ENCODE measurements around the gene USE1. TPM values are rescaled to one million over a fixed set of nuclear protein-coding genes. Genes with fewer than 3 reads are reported as not detected.

The USE1 gene
- total RNA-seq, 1 donor from 2014 or later, result 14.9 TPM

DNA sequence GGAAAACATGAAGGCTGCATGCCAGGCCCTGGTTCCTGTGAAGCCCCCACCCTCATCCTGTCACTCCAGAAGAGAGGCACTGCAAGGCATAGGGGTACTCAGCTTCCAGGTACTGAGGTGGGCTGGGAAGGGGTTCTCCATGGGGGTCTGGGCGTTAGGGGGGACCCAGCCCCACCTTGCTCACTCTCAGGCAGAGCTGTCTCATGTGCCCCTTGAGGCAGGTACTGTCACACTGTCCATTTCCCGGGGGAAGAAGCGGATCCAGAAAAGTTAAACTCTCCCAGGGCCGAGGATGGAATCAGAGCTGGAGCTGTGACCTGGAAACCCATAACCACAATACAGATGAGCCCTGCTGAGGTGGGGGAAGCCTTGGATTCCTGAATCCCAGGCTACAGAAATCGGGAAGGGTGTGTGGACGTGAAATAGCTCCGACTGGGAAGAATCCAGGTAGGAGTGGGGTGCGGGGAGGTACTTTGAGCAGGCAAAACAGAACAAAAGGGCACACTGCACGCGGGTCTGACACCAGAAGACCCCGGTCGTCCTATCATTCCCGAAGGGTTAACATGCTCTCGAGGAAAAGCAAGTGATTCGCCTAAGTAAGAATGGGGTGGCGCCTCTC is 540 bp upstream of the USE1 start:
- H3K36me3 ChIP-seq (ENCODE audit: control insufficient read depth, insufficient read depth, low read length), result peaks cover 4% of the 10 kb centered on the region
- TF ChIP-seq CTCF (IDR thresholded peaks at IDR 0.05; ENCODE audit: insufficient read depth, low read length, poor library complexity, severe bottlenecking), result no peak
- DNase-seq (ENCODE audit: low read depth), result no peak
- no peaks in the 10 kb centered on the region for H3K27me3 ChIP-seq (ENCODE audit: control insufficient read depth, insufficient read depth, low read length)
- H3K4me3 ChIP-seq (ENCODE audit: low read depth, low read length), result peak overlapping the region; percentile 83

DNA sequence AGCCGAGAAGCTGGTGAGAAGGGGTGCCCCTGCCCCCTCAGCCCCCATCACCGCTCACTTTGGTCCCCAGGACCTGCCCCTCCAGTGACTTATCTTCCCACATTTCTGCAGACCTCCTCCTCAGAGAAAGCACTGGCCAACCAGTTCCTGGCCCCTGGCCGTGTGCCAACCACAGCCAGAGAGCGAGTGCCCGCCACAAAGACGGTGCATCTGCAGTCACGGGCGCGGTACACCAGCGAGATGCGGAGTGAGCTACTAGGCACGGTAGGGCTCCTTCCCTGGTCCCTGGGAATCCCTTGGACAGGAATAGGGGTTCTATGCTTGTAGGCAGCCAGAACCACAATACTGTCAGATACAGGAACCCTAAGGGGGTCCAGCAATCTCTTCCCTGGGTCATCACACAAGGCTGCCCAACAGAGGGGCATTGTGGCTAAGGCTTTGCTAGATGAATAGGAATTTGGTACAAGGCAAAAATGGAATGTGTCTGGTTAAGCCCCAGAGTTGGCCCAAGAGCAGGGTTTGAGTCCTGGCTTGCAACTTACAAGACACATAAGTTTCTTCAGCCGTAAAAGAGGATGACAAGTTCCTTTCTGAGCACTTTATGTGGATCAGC is 1.0 kb downstream of the USE1 start:
- TF ChIP-seq CTCF (IDR thresholded peaks at IDR 0.05; ENCODE audit: insufficient read depth, low read length, poor library complexity, severe bottlenecking), result no peak
- Histone ChIP-seq H3K4me3 (ENCODE audit: low read depth, low read length) (peak overlapping the region; percentile 83), H3K36me3 (ENCODE audit: control insufficient read depth, insufficient read depth, low read length) (peaks cover 4% of the 10 kb centered on the region), H3K27me3 (ENCODE audit: control insufficient read depth, insufficient read depth, low read length) (no peaks in the 10 kb centered on the region)
- no peak for DNase-seq (ENCODE audit: low read depth)

- no peaks in the 10 kb centered on the region for H3K27me3 ChIP-seq (ENCODE audit: control insufficient read depth, insufficient read depth, low read length)
- no peak for DNase-seq (ENCODE audit: low read depth)
- no peak overlapping the region for H3K4me3 ChIP-seq (ENCODE audit: low read depth, low read length)
- no peak for TF ChIP-seq CTCF (IDR thresholded peaks at IDR 0.05; ENCODE audit: insufficient read depth, low read length, poor library complexity, severe bottlenecking)
- peaks cover 2% of the 10 kb centered on the region for H3K36me3 ChIP-seq (ENCODE audit: control insufficient read depth, insufficient read depth, low read length)
Measured at GRCh38 chr19:17219286-17219685, 4.1 kb downstream of the USE1 start.

DNA sequence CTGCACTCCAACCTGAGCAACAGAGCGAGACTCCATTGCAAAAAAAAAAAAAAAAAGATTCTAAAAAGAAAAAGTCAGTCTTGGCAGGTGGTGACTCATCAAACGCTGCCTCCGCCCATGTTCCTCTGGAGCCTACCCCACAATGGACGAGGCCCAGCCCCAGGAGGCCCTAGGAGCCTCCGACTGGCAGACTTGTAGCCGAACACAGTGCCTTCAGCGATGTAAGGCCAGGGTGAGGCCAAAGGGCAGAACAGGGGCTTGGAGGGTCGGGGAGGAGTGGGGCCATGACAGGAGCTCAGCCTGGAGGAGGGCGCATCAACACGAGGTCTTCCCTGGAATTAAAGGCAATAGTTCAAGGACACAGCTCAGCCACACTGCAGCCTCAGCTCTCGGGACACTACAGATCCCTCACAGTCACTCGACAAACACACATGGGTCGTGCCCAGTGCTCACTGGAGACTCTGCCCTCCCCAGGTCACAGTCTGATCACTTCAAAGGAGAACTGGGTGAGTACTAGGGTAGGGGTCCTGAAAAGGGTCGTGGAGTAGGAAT is 5.1 kb downstream of the USE1 start:
- Histone ChIP-seq H3K36me3 (ENCODE audit: control insufficient read depth, insufficient read depth, low read length) (peaks cover 2% of the 10 kb centered on the region), H3K4me3 (ENCODE audit: low read depth, low read length) (no peak overlapping the region), H3K27me3 (ENCODE audit: control insufficient read depth, insufficient read depth, low read length) (no peaks in the 10 kb centered on the region)
- no peak for TF ChIP-seq CTCF (IDR thresholded peaks at IDR 0.05; ENCODE audit: insufficient read depth, low read length, poor library complexity, severe bottlenecking)
- DNase-seq (ENCODE audit: low read depth), result no peak

- TF ChIP-seq CTCF (IDR thresholded peaks at IDR 0.05; ENCODE audit: insufficient read depth, low read length, poor library complexity, severe bottlenecking), result no peak
- no peak overlapping the region for H3K4me3 ChIP-seq (ENCODE audit: low read depth, low read length)
Measured at GRCh38 chr19:17225053-17225452, 9.9 kb downstream of the USE1 start.

More at GRCh38 chr19:17225053-17225452, 9.9 kb downstream of the USE1 start:
- Histone ChIP-seq H3K27me3 (ENCODE audit: control insufficient read depth, insufficient read depth, low read length) (no peaks in the 10 kb centered on the region), H3K36me3 (ENCODE audit: control insufficient read depth, insufficient read depth, low read length) (peaks cover 2% of the 10 kb centered on the region)
- no peak for DNase-seq (ENCODE audit: low read depth)
